Amniotic stem cell (primary cell): Measurements from ENCODE around the gene SLC12A8.

Source experiments
- DNase-seq: peaks from one replicate; lab custom pipeline; 2025; lab: John Stamatoyannopoulos, UW

SLC12A8 gene

GRCh38 chr3:125054062-125054448 lies 158.5 kb downstream of the SLC12A8 start:
- DNase-seq = no peak

GRCh38 chr3:125053304-125053699 lies 159.2 kb downstream of the SLC12A8 start:
- DNase-seq = no peak

DNA sequence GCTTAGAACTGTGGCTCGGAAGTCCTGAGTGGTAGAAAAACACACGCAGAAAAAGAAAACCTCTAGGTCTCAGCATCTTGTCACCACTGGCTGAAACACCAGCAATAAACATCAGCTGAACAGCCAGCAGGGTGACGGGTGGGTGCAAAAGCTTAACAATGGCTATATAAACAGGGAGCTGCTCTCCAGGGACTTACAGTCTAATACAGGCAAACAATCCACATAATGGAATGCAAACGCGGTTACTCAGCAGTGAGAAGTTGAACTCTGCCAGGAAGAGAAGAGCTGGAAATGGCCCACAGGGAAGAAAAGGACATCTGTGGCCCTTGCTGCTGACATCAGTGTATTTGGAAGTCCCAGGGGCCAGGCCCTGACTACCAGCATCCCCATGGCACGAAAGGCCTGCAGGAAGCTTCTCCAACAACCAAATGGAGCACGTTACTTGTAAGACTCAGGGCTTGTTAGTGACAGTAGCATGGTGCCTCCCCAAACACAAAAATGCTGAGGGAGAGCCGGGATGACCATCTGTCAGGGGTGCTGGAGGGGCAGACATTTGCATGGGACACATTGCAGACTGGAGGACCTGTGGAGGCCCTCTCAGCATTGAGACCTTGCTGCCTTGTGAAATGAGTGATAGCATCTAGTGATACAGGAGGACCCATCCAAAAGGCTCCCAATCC lies 159.8 kb downstream of the SLC12A8 start:
- peak; percentile 41 for DNase-seq

DNA sequence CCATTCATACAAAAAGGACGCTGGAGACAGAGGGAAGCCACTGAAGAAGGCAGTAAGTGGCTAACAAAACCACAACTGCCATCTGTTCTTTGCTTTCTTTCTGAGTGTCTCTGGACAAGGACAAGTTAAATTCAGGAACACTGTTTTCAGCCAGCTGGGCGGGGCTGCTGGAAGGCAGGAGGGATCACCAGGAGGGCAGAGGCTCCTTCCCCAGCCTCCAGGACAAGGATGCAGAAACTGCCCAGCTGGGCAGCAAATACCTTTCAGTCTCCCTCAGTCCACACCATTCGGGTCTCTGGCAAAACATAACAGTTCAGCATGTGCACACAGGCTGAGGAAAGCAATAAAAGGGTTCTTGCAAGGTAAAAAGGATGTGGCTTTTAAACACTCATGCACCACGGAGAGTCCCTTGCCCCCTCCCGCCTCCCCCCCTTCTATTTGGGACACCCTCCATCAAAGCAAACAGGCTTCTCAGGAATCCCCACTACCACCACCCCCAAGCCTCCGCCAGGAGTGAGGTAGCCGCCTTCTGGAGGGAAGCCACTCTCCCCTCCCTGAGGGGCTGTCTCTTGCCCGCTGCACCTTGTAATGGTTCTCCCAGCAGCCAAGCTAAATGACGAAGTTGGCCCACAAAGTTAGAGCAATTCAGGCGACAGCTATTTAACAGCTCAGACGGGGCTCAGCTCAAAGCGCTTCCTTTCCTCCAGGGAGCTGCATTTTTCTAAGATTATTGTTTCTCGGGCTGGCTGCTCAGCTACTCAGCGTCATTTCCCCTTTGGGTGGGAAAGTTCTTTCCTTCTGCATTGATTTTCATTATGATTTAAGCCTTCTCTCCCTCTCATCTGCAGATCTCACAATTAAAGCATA lies 160.6 kb downstream of the SLC12A8 start:
- DNase-seq = peak; percentile 74

GRCh38 chr3:125051205-125051604 lies 161.3 kb downstream of the SLC12A8 start:
- no peak for DNase-seq

DNA sequence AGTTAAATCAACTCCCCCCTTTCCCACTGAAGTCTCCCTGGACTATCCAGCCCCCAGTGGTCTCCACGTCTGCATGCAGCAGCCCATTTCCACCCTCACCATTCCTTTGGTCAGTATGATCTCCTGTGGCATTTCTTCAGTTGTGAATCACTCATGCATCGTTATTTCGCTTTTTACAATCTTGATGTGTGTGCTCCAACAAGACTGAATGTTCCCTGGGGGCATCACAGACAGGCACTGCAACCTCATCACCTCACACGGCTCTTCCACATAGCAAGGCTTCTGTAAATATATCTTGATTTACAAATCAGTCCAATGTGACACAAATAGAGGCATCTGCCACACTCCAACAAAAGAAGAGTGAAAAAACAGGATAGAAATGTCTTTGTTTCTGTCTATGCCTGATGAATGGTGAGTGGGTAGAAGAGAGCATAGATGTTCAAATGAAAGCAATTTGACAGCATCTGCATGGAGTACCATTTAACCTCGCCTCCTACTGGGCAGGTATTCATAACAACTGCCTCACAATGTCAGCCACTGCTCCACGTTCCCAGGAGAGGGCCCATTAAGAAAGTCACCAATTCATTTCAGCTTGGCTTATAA lies 162.0 kb downstream of the SLC12A8 start:
- DNase-seq = no peak

GRCh38 chr3:125048282-125048681 lies 164.3 kb downstream of the SLC12A8 start:
- no peak for DNase-seq

GRCh38 chr3:125045965-125046364 lies 166.6 kb downstream of the SLC12A8 start:
- DNase-seq = peak; percentile 41

GRCh38 chr3:125045194-125045593 lies 167.4 kb downstream of the SLC12A8 start:
- no peak for DNase-seq

DNA sequence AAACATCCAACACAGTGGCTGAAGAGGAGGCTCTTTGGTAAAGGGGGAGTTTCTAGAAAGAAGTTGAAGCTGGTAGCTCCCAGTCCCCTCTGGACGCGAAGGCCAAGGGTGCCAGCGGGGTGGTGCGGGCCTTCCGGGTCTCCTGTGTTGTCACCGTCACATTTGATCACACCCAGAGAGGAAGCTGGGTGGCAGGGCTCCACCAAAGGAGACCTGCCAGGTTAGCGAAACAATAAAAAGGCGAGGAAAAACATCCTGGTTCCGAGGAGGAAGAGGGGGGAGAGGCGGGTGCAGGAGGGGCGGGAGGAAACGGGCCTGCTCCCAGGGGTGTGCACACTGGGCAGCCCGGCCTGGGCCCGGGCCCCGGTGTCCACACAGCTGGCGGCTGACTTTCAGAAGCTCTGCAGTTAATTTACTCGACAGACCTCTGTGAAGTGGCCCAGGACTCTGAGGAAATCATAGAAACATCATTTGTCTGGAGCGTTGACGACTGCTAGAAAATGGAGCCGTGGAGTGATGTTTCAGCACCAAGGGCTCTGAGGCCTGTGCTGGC lies 168.9 kb downstream of the SLC12A8 start:
- no peak for DNase-seq

GRCh38 chr3:125042725-125043406 lies 169.7 kb downstream of the SLC12A8 start:
- DNase-seq = no peak

- DNase-seq = no peak
Measured at GRCh38 chr3:125039131-125040100, 173.1 kb downstream of the SLC12A8 start.

DNA sequence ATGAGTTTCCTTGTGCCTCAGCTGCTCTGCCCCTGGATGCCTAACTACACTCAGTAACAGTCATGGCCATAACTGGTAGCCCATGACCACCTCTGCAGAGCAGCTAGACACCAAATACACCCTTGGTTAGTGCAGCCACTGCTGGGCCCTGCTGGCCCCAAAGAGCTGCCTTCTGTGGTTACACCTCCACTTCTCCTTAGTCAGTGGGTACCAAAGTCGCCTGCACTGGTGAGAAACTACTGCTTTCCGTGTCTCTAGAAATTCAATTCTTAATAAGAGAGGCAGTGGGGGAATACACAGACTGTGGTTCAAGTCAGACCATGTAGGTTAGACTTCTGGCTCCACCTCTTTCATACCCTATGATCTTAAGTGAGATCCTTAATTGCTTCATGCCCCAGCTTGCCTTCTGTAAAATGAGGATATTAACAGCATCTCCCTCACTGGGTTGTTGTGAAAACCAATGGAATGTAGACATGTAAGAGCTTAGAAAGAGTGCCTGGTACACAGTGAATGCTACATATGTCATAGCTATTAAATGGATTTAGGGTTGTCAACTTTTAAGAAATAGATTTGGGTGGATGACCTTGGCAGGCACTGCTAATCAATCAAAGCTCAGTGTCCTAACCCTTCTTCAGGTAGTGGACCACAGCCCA lies 174.9 kb downstream of the SLC12A8 start:
- no peak for DNase-seq

DNA sequence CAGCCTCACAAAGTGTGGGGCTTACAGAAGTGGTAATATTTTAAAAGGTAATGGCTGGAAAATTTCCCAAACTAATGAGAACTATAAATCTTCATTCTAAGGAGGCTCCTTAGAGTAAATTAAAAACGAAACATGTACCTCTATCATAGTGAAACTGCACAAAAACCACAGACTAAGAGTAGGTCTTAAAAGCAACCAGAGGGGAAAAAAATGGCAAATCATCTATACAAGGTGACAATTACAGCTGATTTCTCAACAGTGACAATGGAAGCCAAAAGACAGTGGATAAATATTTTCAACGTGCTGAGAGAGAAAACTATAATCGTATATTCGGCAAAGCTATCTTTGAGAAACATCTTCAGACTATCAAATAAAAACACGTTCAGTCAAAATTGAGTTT lies 177.3 kb downstream of the SLC12A8 start:
- no peak for DNase-seq

GRCh38 chr3:125033616-125034015 lies 178.9 kb downstream of the SLC12A8 start:
- no peak for DNase-seq

- DNase-seq = no peak
Measured at GRCh38 chr3:125033135-125033534, 179.4 kb downstream of the SLC12A8 start.

GRCh38 chr3:125032683-125033082 lies 179.9 kb downstream of the SLC12A8 start:
- no peak for DNase-seq
